H9 (cell line): ENCODE results near the gene CCND2. TPM values are rescaled to one million over a fixed set of nuclear protein-coding genes. Genes with fewer than 3 reads are reported as not detected.

ENCODE experiments used
- DNase-seq: peaks from one replicate; pipeline ENCODE4 v3.0.0-alpha.2; 2017
- H2AFZ ChIP-seq: one replicate; pipeline ENCODE4 v1.6.1; 2013; ENCODE audit warnings: mild to moderate bottlenecking, low read length, control low read depth, moderate library complexity
- H2AK5ac ChIP-seq: 2 replicates; pipeline ENCODE4 v1.6.1; 2013; ENCODE audit warnings: low read length, control low read depth, mixed read lengths; ENCODE audit not compliant: insufficient read length
- H2BK120ac ChIP-seq: one replicate; pipeline ENCODE4 v1.6.1; 2013; ENCODE audit warnings: low read depth, mild to moderate bottlenecking, low read length, control low read depth, inconsistent platforms; ENCODE audit not compliant: poor library complexity, severe bottlenecking
- H2BK12ac ChIP-seq: 2 replicates; pipeline ENCODE4 v1.6.1; 2013; ENCODE audit warnings: low read length, control low read depth, mixed read lengths, low read depth; ENCODE audit not compliant: insufficient read length
- H2BK15ac ChIP-seq: 2 replicates; pipeline ENCODE4 v1.6.1; 2013; ENCODE audit warnings: low read depth, low read length, control low read depth
- H2BK20ac ChIP-seq: one replicate; pipeline ENCODE4 v1.6.1; 2013; ENCODE audit warnings: low read depth, mild to moderate bottlenecking, low read length, control low read depth, inconsistent platforms; ENCODE audit not compliant: poor library complexity, severe bottlenecking
- H2BK5ac ChIP-seq: 2 replicates; pipeline ENCODE4 v1.6.1; 2013; ENCODE audit warnings: low read length, control low read depth, mixed read lengths; ENCODE audit not compliant: insufficient read length
- H3K14ac ChIP-seq: 2 replicates; pipeline ENCODE4 v1.6.1; 2013; ENCODE audit warnings: low read length, control low read depth; ENCODE audit not compliant: insufficient read depth
- H3K18ac ChIP-seq: 2 replicates; pipeline ENCODE4 v1.6.1; 2013; ENCODE audit warnings: low read depth, mild to moderate bottlenecking, mixed read lengths, low read length, control low read depth; ENCODE audit not compliant: insufficient read length
- H3K23ac ChIP-seq: 2 replicates; pipeline ENCODE4 v1.6.1; 2013; ENCODE audit warnings: low read length, control low read depth, mixed read lengths, low read depth; ENCODE audit not compliant: insufficient read length
- H3K23me2 ChIP-seq: 2 replicates; pipeline ENCODE4 v1.6.1; 2013; ENCODE audit warnings: low read depth, mild to moderate bottlenecking, mixed read lengths, low read length, control low read depth; ENCODE audit not compliant: insufficient read length, poor library complexity, severe bottlenecking
- H3K27ac ChIP-seq: 2 replicates; pipeline ENCODE4 v1.5.1; 2013; ENCODE audit warnings: low read length, control low read depth, mixed read lengths, low read depth; ENCODE audit not compliant: insufficient read length
- H3K27me3 ChIP-seq: 2 replicates; pipeline ENCODE4 v1.6.1; 2013; ENCODE audit warnings: low read length, control low read depth, inconsistent platforms; ENCODE audit not compliant: insufficient read depth
- H3K4ac ChIP-seq: 2 replicates; pipeline ENCODE4 v1.6.1; 2013; ENCODE audit warnings: low read depth, mild to moderate bottlenecking, control low read depth, inconsistent platforms, low read length, moderate library complexity
- H3K4me1 ChIP-seq: 2 replicates; pipeline ENCODE4 v1.6.1; 2013; ENCODE audit warnings: low read length, control low read depth, inconsistent platforms; ENCODE audit not compliant: insufficient read depth
- H3K4me2 ChIP-seq: 2 replicates; pipeline ENCODE4 v1.6.1; 2013; ENCODE audit warnings: low read length, control low read depth, mixed read lengths; ENCODE audit not compliant: insufficient read length, insufficient read depth
- H3K56ac ChIP-seq: 2 replicates; pipeline ENCODE4 v1.6.1; 2013; ENCODE audit warnings: low read depth, mild to moderate bottlenecking, mixed read lengths, low read length, control low read depth; ENCODE audit not compliant: insufficient read length
- H3K79me1 ChIP-seq: 2 replicates; pipeline ENCODE4 v1.6.1; 2013; ENCODE audit warnings: low read depth, mild to moderate bottlenecking, moderate library complexity, low read length, control low read depth, inconsistent platforms; ENCODE audit not compliant: insufficient read depth, poor library complexity, severe bottlenecking
- H3K79me2 ChIP-seq: 2 replicates; pipeline ENCODE4 v1.6.1; 2013; ENCODE audit warnings: low read length, control low read depth, inconsistent platforms; ENCODE audit not compliant: insufficient read depth
- H3K9ac ChIP-seq: 2 replicates; pipeline ENCODE4 v1.6.1; 2013; ENCODE audit warnings: low read length, control low read depth, mixed read lengths; ENCODE audit not compliant: insufficient read length; ENCODE audit errors: extremely low read depth
- H3K9me3 ChIP-seq: one replicate; pipeline ENCODE4 v1.6.1; 2013; ENCODE audit warnings: low read depth, low read length, inconsistent platforms; ENCODE audit not compliant: control insufficient read depth
- H3T11ph ChIP-seq: one replicate; pipeline ENCODE4 v1.6.1; 2013; ENCODE audit warnings: mild to moderate bottlenecking, low read length, control low read depth, inconsistent platforms
- H4K20me1 ChIP-seq: one replicate; pipeline ENCODE4 v1.6.1; 2013; ENCODE audit not compliant: control insufficient read depth, insufficient read length, insufficient read depth
- H4K5ac ChIP-seq: 2 replicates; pipeline ENCODE4 v1.6.1; 2013; ENCODE audit warnings: low read depth, mild to moderate bottlenecking, mixed read lengths, low read length, control low read depth; ENCODE audit not compliant: insufficient read length
- H4K8ac ChIP-seq: replicated peaks from 2 replicates; pipeline ENCODE4 v1.6.1; 2013; ENCODE audit warnings: low read length, control low read depth, mixed read lengths, low read depth; ENCODE audit not compliant: insufficient read length
- H4K91ac ChIP-seq: 2 replicates; pipeline ENCODE4 v1.6.1; 2013; ENCODE audit warnings: low read depth, mild to moderate bottlenecking, moderate library complexity, mixed read lengths, low read length, control low read depth; ENCODE audit not compliant: insufficient read length
- H3K27ac Mint-ChIP-seq, 3 experiments: 2 replicates in 2 of 3; 3 replicates in 1 of 3; pipeline ENCODE4 v1.8.0; 2020 to 2021; ENCODE audit warnings: mixed read lengths in 3 of 3, mild to moderate bottlenecking in 1 of 3, moderate library complexity in 1 of 3
- H3K27me3 Mint-ChIP-seq: 2 replicates; pipeline ENCODE4 v1.8.0; 2021; ENCODE audit warnings: low read depth, mild to moderate bottlenecking, moderate library complexity, mixed read lengths
- H3K36me3 Mint-ChIP-seq, 3 experiments: 2 replicates in 2 of 3; 3 replicates in 1 of 3; pipeline ENCODE4 v1.8.0; 2020 to 2021; ENCODE audit warnings: low read depth in 3 of 3, mixed read lengths in 3 of 3; ENCODE audit not compliant: insufficient read depth in 1 of 3
- H3K4me1 Mint-ChIP-seq, 2 experiments: 2 replicates each; pipeline ENCODE4 v1.8.0; 2020; ENCODE audit warnings: mixed read lengths in 2 of 2
- H3K4me3 Mint-ChIP-seq, 2 experiments: 2 replicates in 1 of 2; 3 replicates in 1 of 2; pipeline ENCODE4 v1.8.0; 2020 to 2021; ENCODE audit warnings: mild to moderate bottlenecking in 2 of 2, mixed read lengths in 2 of 2, moderate library complexity in 1 of 2
- H3K9me3 Mint-ChIP-seq, 2 experiments: 2 replicates in 1 of 2; 3 replicates in 1 of 2; pipeline ENCODE4 v1.8.0; 2020; ENCODE audit warnings: mild to moderate bottlenecking in 2 of 2, mixed read lengths in 2 of 2, moderate library complexity in 1 of 2
- CTCF ChIP-seq: fragments of 200-600 bp; sonication (generic); conservative IDR thresholded peaks from 3 replicates; pipeline ENCODE4 v1.8.0; 2021; ENCODE audit warnings: antibody characterized with exemption, mild to moderate bottlenecking
- WGBS: extraction: QIAGEN DNeasy Blood & Tissue Kit; methylation state at CpG from one replicate; pipeline ENCODE4 v1.1.7; 2013; ENCODE audit warnings: missing lambda C conversion rate, low lambda C conversion rate, mixed read lengths; ENCODE audit not compliant: insufficient read length; ENCODE audit errors: extremely low coverage; 5-methylcytosine and 5-hydroxymethylcytosine counted together
- total RNA-seq: library from RNA; stranded (reverse); gene quantifications from 2 replicates; pipeline ENCODE4 v1.2.1, GENCODE V29; 2021

The CCND2 gene
- total RNA-seq, 1 experiment from 2014 or later = 104 TPM

GRCh38 chr12:4286228-4286627 lies 12.7 kb downstream of the CCND2 start:
- no peak overlapping the region for H4K91ac ChIP-seq
- no peaks in the 10 kb centered on the region for H3K27me3 ChIP-seq
- WGBS = no CpG with 5 or more reads among the region's 12 CpGs
- H3K9ac ChIP-seq = no peak overlapping the region
- Mint-ChIP-seq H3K36me3 (peaks cover 84 to 98% (median 96%) of the 10 kb centered on the region in 3 experiments), H3K4me3 (no peak overlapping the region), H3K27me3 (no peaks in the 10 kb centered on the region), H3K9me3 (no peaks in the 10 kb centered on the region; a peak in 1 of 5 replicates), H3K4me1 (peaks cover 3% of the 10 kb centered on the region in 2 experiments; a peak in 3 of 4 replicates), H3K27ac (no peak overlapping the region)
- no peak overlapping the region for H4K5ac ChIP-seq
- H2AK5ac ChIP-seq = no peak overlapping the region
- H2BK20ac ChIP-seq = no peak overlapping the region
- no peaks in the 10 kb centered on the region for H3K4me1 ChIP-seq
- no peak overlapping the region for H3K23ac ChIP-seq
- DNase-seq = no peak
- no peak overlapping the region for H2BK15ac ChIP-seq
- no peak overlapping the region for H4K8ac ChIP-seq
- H3K18ac ChIP-seq = no peak overlapping the region
- no peaks in the 10 kb centered on the region for H4K20me1 ChIP-seq
- H3K4me2 ChIP-seq = no peak overlapping the region
- H3K9me3 ChIP-seq = no peaks in the 10 kb centered on the region
- no peak overlapping the region for H3K4ac ChIP-seq
- peaks cover 14% of the 10 kb centered on the region for H3K79me1 ChIP-seq
- H3T11ph ChIP-seq = no peak overlapping the region
- TF ChIP-seq CTCF = peak; percentile 22; the same call in 2 of the 3 replicates
- H3K23me2 ChIP-seq = no peaks in the 10 kb centered on the region
- no peak overlapping the region for H2AFZ ChIP-seq
- H3K56ac ChIP-seq = no peak overlapping the region
- no peak overlapping the region for H2BK12ac ChIP-seq
- no peak overlapping the region for H2BK120ac ChIP-seq
- H3K27ac ChIP-seq = no peak overlapping the region
- H3K79me2 ChIP-seq = peaks cover 12% of the 10 kb centered on the region; the same call in 1 of the 2 replicates
- H2BK5ac ChIP-seq = no peak overlapping the region
- H3K14ac ChIP-seq = no peak overlapping the region
